SHP77 treated with DMSO at 0.1 percent for 48 hours (cell line): ENCODE data around the gene CHN2.

Source experiments
- DNase-seq: peaks from one replicate; lab custom pipeline; 2025; lab: John Stamatoyannopoulos, UW

The CHN2 gene

GRCh38 chr7:29194594-29195427 is at the start of gene CHN2:
CHN2 (plus strand) TSS chr7:29194775.
- DNase-seq = peak; percentile 72

- DNase-seq = no peak
Measured at GRCh38 chr7:29145553-29146056, 49.0 kb upstream of the CHN2 start.

DNA sequence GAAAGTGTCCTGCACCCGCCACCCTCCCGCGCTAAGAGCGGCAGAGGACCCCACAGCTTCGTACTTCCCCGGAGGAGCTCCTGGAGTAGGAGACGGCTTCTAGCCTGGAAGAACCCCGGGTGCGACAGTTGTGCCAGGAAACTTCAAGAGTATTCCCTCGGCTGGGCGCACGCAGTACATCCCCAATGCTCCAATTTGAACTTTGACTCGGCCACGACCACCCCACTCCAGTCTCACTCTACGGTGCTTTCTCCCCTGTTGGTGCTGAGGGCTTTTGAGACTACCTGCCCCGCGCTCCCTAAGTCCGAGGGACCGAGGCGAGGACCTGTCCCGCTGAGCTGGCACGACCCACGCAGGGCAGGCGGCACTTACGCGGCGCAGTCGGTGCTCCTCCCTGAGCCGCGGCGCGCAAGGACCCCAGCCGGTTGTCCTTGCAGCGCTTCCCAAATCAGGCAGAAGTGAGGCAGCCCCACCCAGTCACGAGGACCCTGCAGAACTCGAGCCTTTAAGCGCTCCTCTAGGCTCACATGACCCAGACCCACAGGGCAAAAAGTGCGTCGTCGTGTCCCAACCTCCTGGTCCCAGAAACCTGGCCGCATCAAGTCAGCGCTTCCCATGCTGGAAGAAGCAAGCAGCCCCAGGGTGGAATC is 48.4 kb upstream of the CHN2 start, which contains the start of gene CPVL:
TSS of gene CPVL (minus strand) at position 481 of the 650 bp plus-strand sequence. CDS start 25,476 bp downstream, outside the sequence.
- peak; percentile 51 for DNase-seq

DNA sequence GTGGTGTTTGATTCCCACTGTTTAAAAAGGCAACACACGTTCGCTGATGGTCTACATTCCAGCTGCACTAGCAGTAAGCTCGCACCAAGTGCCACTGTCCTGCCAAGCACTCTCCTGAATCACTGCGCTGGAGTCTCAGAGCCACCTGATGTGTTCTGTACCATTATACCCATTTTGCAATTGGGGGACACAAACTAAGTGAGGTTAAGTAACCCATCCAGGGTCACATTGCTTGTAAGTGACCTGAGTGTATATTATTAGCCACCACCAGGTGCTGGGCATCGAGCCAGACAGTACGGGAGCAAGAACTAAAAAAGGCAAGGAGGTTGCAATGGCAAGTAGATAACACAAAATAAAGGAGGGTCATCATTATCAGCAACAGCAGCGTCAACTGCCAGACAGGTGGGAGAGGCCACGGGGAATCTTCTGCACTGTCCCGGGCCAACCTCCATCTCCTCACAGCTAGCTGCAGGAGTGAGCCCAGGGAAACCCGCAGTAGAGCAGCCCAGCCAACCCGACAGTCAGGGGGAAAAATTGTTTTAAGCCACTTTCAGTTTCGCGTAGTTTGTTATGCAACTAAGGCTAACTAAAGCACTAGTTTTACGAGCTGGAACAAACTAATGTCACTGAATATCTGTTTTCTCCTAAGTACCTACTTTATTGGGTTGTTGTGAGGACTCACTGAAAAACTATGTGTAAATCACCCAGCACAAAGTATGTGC is 47.5 kb upstream of the CHN2 start:
- DNase-seq = no peak

DNA sequence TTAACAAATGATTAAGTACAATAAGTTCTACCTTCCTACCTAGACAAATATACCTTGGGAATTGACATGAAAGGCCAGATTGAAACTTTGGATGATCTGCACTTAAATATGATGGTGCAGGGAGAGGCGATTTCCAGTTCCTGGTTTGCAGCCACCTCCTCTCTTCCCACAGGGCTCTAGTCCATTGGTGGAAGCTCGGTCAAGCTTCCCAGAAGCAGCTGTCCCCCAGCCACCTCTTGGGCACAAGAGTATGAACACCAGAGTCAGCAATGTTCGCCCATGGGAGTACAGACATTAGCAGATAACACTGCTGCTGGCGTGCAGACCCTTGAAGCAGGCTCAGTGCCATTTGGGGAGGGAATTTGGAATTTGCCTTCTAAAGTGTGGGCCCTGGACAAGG is 46.8 kb upstream of the CHN2 start:
- no peak for DNase-seq

DNA sequence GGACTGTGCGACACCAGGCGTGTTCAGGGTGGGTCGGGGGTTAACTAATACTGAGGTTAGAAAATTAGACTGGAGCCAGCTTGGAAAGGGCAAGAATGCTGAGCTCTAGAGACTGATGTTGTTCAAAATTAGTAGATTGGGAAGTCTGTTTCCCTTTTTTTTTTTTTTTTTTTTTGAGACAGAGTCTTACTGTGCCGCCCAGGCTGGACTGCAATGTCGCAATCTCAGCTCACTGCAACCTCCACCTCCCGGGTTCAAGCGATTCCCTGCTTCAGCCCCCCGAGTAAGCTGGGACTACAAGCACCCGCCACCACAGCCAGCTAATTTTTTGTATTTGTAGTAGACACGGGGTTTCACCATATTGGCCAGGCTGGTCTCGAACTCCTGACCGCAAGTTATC is 45.5 kb upstream of the CHN2 start:
- no peak for DNase-seq

DNA sequence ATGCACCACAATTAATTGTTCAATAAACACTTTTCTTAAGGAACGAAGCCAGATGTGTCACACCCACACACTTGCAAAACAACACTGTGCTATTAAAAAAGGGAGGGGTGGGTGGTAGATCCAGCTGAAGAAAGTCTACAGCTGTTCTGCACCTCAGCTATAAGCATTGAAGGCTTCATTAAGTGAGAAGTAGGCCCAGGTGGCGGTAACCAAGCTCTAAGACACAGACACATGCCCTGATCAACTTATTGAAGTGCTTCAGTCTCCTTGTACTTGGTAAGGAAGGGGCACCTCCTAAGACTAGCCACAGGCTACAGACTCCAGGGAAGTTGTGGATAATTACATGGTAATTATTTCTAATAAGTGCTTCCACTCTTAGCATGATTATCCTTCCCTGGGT is 43.7 kb upstream of the CHN2 start:
- no peak for DNase-seq

DNA sequence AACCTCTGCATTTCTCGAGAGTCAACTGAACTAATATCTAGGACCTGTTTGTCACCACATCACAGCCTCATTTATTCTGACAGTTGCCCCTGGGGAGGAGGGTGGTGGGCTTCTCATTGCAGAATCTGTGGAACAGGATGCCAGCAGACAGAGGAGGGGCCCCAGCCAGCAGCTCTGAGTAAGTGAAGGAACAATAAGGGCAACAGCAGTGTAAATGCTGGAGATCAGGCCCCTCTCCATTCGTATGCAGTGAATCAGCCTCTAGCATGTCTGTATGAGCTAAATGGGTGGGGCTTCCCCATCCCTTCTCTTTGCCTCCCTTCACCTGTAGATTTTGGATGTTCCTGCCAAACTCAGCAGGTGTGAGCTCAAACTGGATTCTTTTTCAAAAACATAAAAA is 40.5 kb upstream of the CHN2 start:
- no peak for DNase-seq

GRCh38 chr7:29156907-29157452 is 37.6 kb upstream of the CHN2 start:
- no peak for DNase-seq

- DNase-seq = no peak
Measured at GRCh38 chr7:29158795-29159423, 35.7 kb upstream of the CHN2 start.

DNA sequence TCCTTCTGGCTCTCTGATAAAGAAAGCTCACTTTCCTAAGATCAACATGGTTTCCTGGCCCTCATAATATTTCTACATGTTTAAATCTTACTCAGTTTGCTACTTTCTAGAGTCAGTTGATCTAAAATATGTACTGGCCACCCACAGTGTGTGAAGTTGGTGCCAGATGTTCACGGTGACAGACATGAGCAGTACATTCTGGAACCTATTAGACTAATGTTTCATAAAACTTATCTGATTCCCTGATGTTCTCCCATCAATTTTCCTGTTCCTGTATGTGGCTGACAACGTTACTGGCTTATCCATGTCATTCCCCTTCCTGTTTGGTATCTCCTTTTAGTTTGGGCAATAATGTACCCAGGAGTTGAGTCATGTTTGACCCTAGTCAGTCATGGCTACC is 34.5 kb upstream of the CHN2 start:
- no peak for DNase-seq

GRCh38 chr7:29161231-29161630 is 33.3 kb upstream of the CHN2 start:
- DNase-seq = no peak

GRCh38 chr7:29162577-29162976 is 32.0 kb upstream of the CHN2 start:
- no peak for DNase-seq

- no peak for DNase-seq
Measured at GRCh38 chr7:29163854-29164253, 30.7 kb upstream of the CHN2 start.

DNA sequence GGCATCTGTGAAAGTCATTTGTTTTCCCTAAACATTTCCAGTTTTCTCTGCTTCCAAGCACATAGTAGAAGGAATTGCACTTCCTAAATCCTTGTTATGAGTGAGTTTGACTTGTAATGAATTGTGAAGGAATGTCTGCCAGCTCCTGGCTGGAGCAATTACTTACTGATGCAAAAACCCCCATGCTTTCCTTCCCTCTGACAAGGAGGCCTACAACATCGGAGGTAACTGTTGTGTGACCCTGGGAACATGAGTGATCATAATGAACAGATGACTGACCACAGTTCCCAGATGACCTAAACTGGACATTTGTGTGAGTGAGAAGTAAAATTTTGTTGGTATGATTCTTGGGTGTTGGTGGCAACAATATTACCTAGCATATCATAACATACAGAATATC is 26.9 kb upstream of the CHN2 start:
- no peak for DNase-seq

GRCh38 chr7:29170781-29171180 is 23.8 kb upstream of the CHN2 start:
- DNase-seq = no peak

- DNase-seq = no peak
Measured at GRCh38 chr7:29173458-29173857, 21.1 kb upstream of the CHN2 start.

DNA sequence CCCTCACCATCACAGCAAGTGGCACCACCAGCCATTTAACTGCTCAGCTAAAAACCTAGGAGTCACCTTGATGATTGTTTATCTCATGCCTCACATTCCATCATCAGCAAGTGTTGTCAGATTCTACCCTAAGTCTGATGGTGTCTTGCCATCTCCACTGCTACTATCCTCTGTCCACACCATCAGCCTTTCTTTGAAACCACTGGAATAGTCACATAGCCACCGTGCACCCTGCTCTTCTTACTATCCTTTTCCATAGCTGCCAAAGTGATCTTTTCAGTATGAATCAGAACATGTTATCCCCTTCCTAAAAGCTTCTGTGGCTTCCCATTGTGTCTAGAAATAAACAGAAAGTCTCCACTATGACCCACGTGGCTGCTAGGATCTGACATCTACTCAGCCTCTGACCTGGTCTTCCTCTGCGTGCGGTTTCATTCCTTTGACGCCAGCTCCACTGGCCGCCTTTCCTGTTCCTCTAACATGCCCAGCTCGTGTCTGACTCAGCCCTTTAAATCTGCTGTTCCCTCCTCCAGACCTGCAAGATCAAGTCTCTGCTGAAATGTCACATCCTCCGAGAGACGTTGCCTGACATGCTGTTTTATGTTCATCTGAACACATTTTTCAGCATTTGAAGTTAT is 16.5 kb upstream of the CHN2 start:
- DNase-seq = no peak

DNA sequence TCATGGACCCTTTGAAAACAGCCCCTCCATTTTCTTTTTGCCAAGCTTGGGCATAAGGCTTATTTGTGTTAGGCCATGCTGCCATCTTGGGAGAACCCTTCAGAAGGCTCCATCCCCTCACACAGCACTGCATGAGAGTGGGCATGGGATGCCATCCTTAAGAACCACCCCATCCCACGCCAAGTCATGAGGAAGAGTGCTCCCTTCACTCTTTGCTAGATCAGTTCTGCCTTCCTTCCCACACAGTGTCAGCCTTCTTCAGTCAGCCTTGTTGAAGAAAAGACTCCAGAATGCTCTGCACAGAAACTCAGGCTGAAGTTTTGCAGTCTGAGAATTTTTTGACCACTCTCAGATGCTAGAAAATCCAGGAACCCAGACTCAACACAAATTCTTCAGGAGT is 15.5 kb upstream of the CHN2 start:
- no peak for DNase-seq

DNA sequence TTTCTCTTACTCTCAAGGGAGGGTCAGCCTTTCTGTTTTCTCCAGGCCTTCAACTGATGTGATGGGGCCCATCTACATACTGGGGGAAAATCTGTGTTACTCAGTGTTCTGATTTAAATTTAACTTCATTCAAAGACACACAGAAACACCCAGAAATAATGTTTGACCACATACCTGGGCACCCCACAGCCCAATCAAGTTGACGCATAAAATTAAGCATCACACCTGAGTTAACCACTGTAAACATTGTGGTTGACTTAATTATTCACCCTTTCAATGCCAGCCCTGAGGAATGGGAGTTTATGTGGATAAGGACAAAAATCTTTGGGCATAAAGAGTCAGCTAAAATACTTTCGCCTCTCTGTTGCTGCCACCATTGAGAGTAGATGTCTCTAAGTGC is 10.0 kb upstream of the CHN2 start:
- no peak for DNase-seq

GRCh38 chr7:29185613-29186012 is 9.0 kb upstream of the CHN2 start:
- no peak for DNase-seq
